ENCODE results near the gene SLC8A3.
A peak's percentile ranks its signal among the peaks of the same experiment; 100 is the strongest.

The SLC8A3 gene

DNA sequence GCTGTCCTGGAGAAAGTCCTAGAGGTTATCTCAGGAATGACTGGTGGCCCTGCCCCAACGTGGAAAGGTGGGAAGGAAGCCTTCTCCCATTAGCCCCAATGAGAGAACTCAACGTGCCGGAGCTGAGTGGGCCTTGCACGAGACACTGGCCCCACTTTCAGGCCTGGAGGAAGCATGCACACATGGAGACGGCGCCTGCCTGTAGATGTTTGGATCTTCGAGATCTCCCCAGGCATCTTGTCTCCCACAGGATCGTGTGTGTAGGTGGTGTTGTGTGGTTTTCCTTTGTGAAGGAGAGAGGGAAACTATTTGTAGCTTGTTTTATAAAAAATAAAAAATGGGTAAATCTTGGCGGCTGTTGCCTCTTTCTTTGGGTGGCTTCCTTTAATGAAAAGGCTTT is 156.7 kb downstream of the SLC8A3 start:
- H3K79me2 ChIP-seq (ENCODE audit: low read length): no peaks in the 10 kb centered on the region
- H4K20me1 ChIP-seq (ENCODE audit: insufficient read depth, low read length): no peaks in the 10 kb centered on the region
- H3K4me2 ChIP-seq (ENCODE audit: low read length): no peak overlapping the region
- H3K36me3 ChIP-seq (replicated peaks; ENCODE audit: low read depth, low read length): no peaks in the 10 kb centered on the region
- TF ChIP-seq CTCF (IDR thresholded peaks at IDR 0.05; ENCODE audit: low read depth, low read length) (no peak), EZH2phosphoT487 (IDR thresholded peaks at IDR 0.05; ENCODE audit: low read depth) (no peak)
- no peak overlapping the region for H3K27ac ChIP-seq (ENCODE audit: low read length)
- H3K4me3 ChIP-seq (ENCODE audit: low read length): no peak overlapping the region
- H3K9me3 ChIP-seq (ENCODE audit: insufficient read depth, low read length): no peaks in the 10 kb centered on the region
- no peak overlapping the region for H3K9ac ChIP-seq (ENCODE audit: low read length)
- H2AFZ ChIP-seq (ENCODE audit: low read depth, low read length): no peak overlapping the region
- no peaks in the 10 kb centered on the region for H3K4me1 ChIP-seq (ENCODE audit: low read length)
- no peaks in the 10 kb centered on the region for H3K27me3 ChIP-seq (ENCODE audit: low read depth, low read length)

DNA sequence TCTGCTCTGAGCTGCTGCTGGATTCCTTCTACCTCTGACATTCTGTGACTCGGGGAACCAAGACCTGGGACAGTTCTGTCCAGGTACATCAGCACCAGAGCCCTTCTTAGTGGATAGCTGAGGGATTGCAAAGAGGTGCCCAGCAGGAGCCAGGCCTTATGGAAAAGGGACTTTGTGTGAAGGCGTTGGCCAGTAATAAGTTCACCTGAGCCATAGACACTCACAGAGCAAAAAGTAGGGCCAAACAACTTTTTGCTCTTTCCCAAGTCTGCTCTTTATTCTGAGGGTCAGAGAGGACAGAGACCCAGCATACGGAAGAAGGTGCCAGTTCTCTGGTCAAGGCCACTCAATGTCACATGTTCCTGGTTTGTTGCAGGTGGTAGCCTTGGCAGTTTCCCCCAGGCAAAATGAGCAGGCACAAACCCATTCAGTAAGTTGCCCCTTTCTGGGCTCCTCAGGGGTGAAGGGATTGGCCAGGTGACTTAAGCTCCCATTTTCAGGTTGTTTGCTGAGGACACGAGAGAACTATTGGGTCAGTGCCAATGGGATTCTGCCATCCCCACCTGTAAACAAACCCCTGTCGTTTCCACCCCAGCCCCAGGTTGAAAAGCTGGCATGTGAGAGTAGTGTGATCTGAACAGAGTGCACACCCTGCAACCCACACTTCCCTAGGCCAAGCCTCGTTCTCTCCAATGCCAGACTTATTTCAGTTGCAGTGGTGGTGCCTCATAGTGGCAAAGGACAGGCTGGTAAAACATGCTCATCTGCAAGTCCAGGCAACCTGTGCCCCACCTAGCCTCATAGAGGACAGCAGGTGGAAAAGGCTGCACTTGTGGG is 159.2 kb downstream of the SLC8A3 start:
- no peak overlapping the region for H3K4me3 ChIP-seq (ENCODE audit: low read length)
- H3K79me2 ChIP-seq (ENCODE audit: low read length): no peaks in the 10 kb centered on the region
- no peaks in the 10 kb centered on the region for H3K4me1 ChIP-seq (ENCODE audit: low read length)
- TF ChIP-seq EZH2phosphoT487 (IDR thresholded peaks at IDR 0.05; ENCODE audit: low read depth) (no peak), CTCF (IDR thresholded peaks at IDR 0.05; ENCODE audit: low read depth, low read length) (no peak)
- no peaks in the 10 kb centered on the region for H4K20me1 ChIP-seq (ENCODE audit: insufficient read depth, low read length)
- no peak overlapping the region for H3K27ac ChIP-seq (ENCODE audit: low read length)
- no peak overlapping the region for H3K9ac ChIP-seq (ENCODE audit: low read length)
- no peak overlapping the region for H3K4me2 ChIP-seq (ENCODE audit: low read length)
- no peaks in the 10 kb centered on the region for H3K9me3 ChIP-seq (ENCODE audit: insufficient read depth, low read length)
- no peak overlapping the region for H2AFZ ChIP-seq (ENCODE audit: low read depth, low read length)
- no peaks in the 10 kb centered on the region for H3K27me3 ChIP-seq (ENCODE audit: low read depth, low read length)
- H3K36me3 ChIP-seq (replicated peaks; ENCODE audit: low read depth, low read length): no peaks in the 10 kb centered on the region

DNA sequence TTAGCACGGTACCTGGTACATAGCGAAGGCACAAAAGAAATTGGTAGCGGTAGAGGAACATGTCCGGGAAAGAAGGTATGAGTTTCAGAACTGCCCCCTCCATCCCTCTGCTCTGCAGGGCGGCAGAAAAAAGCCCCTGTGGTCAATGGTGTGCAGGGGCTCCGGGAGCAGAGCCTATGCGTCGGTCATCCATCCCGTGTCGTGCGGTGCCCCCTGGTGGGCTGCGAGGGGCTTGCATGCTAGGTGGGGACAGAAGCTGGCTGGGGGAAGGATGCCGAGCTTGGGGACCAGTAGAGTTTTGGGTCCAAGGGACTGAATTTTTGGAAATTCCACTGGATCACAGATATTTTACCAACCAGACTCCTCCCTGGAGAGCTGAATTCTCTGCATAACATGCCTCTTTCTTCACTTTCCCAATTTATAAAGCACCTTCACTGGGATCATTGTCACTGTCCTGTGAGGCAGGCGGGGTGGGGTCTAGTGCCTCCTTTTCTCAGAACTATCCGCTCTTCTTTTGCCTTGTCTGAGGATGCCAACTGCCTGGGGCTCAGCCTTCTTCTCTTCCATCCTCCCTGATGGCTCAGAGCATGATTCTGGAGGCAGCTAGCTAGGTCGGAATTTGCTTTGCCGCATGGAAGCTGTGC is 160.8 kb downstream of the SLC8A3 start:
- Histone ChIP-seq H3K36me3 (replicated peaks; ENCODE audit: low read depth, low read length) (no peaks in the 10 kb centered on the region), H3K27me3 (ENCODE audit: low read depth, low read length) (no peaks in the 10 kb centered on the region), H3K4me2 (ENCODE audit: low read length) (no peak overlapping the region), H2AFZ (ENCODE audit: low read depth, low read length) (no peak overlapping the region), H3K4me3 (ENCODE audit: low read length) (no peak overlapping the region), H4K20me1 (ENCODE audit: insufficient read depth, low read length) (no peaks in the 10 kb centered on the region), H3K9ac (ENCODE audit: low read length) (no peak overlapping the region), H3K4me1 (ENCODE audit: low read length) (no peaks in the 10 kb centered on the region), H3K27ac (ENCODE audit: low read length) (no peak overlapping the region), H3K9me3 (ENCODE audit: insufficient read depth, low read length) (no peaks in the 10 kb centered on the region), H3K79me2 (ENCODE audit: low read length) (no peaks in the 10 kb centered on the region)
- TF ChIP-seq EZH2phosphoT487 (IDR thresholded peaks at IDR 0.05; ENCODE audit: low read depth) (no peak), CTCF (IDR thresholded peaks at IDR 0.05; ENCODE audit: low read depth, low read length) (peak; percentile 89)

- TF ChIP-seq EZH2phosphoT487 (IDR thresholded peaks at IDR 0.05; ENCODE audit: low read depth) (no peak), CTCF (IDR thresholded peaks at IDR 0.05; ENCODE audit: low read depth, low read length) (no peak)
- no peak overlapping the region for H3K9ac ChIP-seq (ENCODE audit: low read length)
- no peaks in the 10 kb centered on the region for H3K27me3 ChIP-seq (ENCODE audit: low read depth, low read length)
- no peaks in the 10 kb centered on the region for H3K4me1 ChIP-seq (ENCODE audit: low read length)
- H2AFZ ChIP-seq (ENCODE audit: low read depth, low read length): no peak overlapping the region
- no peaks in the 10 kb centered on the region for H3K9me3 ChIP-seq (ENCODE audit: insufficient read depth, low read length)
- H3K36me3 ChIP-seq (replicated peaks; ENCODE audit: low read depth, low read length): no peaks in the 10 kb centered on the region
- no peak overlapping the region for H3K4me3 ChIP-seq (ENCODE audit: low read length)
- no peak overlapping the region for H3K27ac ChIP-seq (ENCODE audit: low read length)
- no peaks in the 10 kb centered on the region for H4K20me1 ChIP-seq (ENCODE audit: insufficient read depth, low read length)
- H3K4me2 ChIP-seq (ENCODE audit: low read length): no peak overlapping the region
- no peaks in the 10 kb centered on the region for H3K79me2 ChIP-seq (ENCODE audit: low read length)
Measured at GRCh38 chr14:70023871-70024270, 164.9 kb downstream of the SLC8A3 start.
